Measurements from ENCODE around the gene TSEN54. TPM values are rescaled to one million over a fixed set of nuclear protein-coding genes. Genes with fewer than 3 reads are reported as not detected.

The TSEN54 gene
- total RNA-seq, 1 experiment from 2014 or later, result 74.5 TPM

DNA sequence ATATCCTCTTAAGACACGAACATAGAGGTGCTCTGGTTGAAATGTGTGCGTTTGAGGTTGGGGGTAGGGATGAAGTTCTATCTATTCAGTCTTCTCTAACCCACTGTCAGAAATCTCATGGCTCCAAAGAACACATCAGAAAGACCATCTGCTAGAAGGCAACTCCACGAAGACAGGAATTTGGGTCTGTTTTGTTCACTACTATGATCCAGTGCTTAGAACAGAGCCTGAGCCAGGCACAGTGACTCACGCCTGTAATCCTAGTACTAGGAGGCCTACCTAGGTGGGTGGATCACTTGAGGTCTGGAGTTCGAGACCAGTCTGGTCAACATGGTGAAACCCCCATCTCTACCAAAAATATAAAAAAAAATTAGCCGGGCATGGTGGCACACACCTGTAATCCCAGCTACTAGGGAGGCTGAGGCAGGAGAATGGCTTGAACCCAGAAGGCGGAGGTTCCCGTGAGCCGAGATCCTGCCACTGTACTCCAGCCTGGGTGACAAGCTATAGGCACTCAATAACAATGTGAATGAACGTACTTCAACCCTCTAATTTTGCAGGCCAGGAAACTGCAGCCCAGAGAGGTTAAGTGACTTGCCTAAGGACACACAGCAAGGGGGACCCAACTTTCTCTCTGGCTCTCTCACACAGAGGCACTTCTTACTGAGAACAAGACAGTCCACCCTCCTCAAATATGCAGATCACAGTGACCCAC lies 3.2 kb upstream of the TSEN54 start:
- no peak for DNase-seq
- H3K36me3 Mint-ChIP-seq (ENCODE audit: insufficient read depth, unreplicated experiment), result peaks cover 61% of the 10 kb centered on the region
- H3K9me3 Mint-ChIP-seq (ENCODE audit: unreplicated experiment), result no peaks in the 10 kb centered on the region
- BruUV-seq (replicated peaks), result TSS peak; percentile 28
- POLR2A ChIA-PET, result no interaction called here
- no peaks in the 10 kb centered on the region for H3K27me3 Mint-ChIP-seq (ENCODE audit: insufficient read depth, unreplicated experiment)
- no peaks in the 10 kb centered on the region for H3K9me3 ChIP-seq
- H3K4me1 ChIP-seq, result peaks cover 19% of the 10 kb centered on the region
- H3K4me3 Mint-ChIP-seq (ENCODE audit: unreplicated experiment), result peak overlapping the region; percentile 94
- TF ChIP-seq, protein P1, sequence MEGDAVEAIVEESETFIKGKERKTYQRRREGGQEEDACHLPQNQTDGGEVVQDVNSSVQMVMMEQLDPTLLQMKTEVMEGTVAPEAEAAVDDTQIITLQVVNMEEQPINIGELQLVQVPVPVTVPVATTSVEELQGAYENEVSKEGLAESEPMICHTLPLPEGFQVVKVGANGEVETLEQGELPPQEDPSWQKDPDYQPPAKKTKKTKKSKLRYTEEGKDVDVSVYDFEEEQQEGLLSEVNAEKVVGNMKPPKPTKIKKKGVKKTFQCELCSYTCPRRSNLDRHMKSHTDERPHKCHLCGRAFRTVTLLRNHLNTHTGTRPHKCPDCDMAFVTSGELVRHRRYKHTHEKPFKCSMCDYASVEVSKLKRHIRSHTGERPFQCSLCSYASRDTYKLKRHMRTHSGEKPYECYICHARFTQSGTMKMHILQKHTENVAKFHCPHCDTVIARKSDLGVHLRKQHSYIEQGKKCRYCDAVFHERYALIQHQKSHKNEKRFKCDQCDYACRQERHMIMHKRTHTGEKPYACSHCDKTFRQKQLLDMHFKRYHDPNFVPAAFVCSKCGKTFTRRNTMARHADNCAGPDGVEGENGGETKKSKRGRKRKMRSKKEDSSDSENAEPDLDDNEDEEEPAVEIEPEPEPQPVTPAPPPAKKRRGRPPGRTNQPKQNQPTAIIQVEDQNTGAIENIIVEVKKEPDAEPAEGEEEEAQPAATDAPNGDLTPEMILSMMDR (IDR thresholded peaks at IDR 0.05; ENCODE audit: insufficient read depth in 1 of 2, low read depth in 1 of 2, low read length in 1 of 2, severe bottlenecking in 1 of 2, unreplicated experiment in 1 of 2), result no peak
- peaks cover 17% of the 10 kb centered on the region for H3K4me1 Mint-ChIP-seq (ENCODE audit: low read depth, unreplicated experiment)
- intact Hi-C loops (cut with micrococcal nuclease; ENCODE audit: unreplicated experiment), result no loop called here
- no peak overlapping the region for H3K4me3 ChIP-seq (ENCODE audit: low read depth, low read length)
- no peak overlapping the region for H3K27ac Mint-ChIP-seq (ENCODE audit: unreplicated experiment)
- H3K27me3 ChIP-seq (replicated peaks; ENCODE audit: control insufficient read depth, insufficient read depth, low read length), result no peaks in the 10 kb centered on the region
- H3K36me3 ChIP-seq (ENCODE audit: control insufficient read depth, insufficient read depth, low read length), result peaks cover 3% of the 10 kb centered on the region; the same call in 1 of the 2 replicates
- CTCF ChIA-PET, result interaction anchor here (0.6 kb wide), 1 partner anchor 34 kb away, joined by 5 read pairs; no protein-coding TSS in a partner anchor

DNA sequence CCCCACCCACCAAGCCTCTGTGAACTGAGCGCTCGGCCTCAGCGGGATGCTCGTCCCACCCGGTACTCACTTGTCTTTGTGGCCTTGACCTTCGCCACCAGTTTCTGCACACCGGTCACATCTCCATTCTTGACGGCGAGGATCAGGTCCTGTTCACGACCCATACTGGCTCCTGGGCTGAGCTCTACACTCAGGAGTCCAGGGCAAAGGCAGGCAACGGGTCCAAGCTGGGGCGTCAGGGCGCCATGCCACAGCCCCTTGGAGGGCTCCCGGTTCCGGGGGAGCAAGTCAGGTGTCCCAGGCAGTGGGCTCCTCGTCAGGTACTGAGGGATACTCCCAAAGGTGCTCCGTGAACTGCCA lies 2.7 kb upstream of the TSEN54 start:
- ChIA-PET POLR2A (interaction anchor here (0.6 kb wide), 1 partner anchor 112 kb away, joined by 8 read pairs; no protein-coding TSS in a partner anchor), CTCF (interaction anchor here (0.6 kb wide), 1 partner anchor 34 kb away, joined by 5 read pairs; no protein-coding TSS in a partner anchor)
- no peak overlapping the region for H3K4me3 ChIP-seq (ENCODE audit: low read depth, low read length)

DNA sequence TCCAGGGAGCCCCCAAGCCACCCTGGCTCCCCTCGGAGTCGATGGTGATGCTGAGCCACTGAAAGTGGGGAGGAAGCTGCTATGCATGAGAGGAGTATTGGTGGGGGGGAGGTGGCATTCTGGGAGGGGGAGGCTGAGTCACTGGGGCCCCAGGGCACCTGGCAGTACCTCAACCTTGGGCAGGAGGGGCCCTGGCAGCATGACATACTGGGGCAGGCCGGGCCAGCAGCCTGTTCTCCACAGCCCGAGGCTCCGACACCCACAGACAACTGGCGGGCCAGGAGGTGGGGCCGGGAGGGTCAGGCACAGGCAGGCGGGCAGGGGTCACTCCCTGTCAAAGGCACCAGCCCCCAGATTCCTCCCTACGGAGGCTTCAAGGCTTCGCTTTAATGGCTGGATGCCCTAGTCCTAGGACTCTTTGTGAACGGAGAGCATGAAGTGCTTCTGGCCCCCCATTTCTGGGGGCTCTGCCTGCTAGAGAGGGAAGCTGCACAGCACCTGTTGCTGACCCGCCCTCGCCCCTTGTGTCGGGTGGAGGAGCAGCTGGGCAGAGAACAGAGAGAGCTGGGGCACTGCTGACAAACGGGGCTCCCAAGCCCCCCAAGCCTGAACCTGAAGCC lies 1.9 kb upstream of the TSEN54 start:
- peaks cover 12% of the 10 kb centered on the region for H3K4me1 Mint-ChIP-seq (ENCODE audit: low read depth, unreplicated experiment)
- no TSS peak for BruUV-seq (replicated peaks)
- Histone ChIP-seq H3K4me1 (peaks cover 15% of the 10 kb centered on the region; the same call in 1 of the 2 replicates), H3K27me3 (replicated peaks; ENCODE audit: control insufficient read depth, insufficient read depth, low read length) (no peaks in the 10 kb centered on the region), H3K9me3 (no peaks in the 10 kb centered on the region), H3K36me3 (ENCODE audit: control insufficient read depth, insufficient read depth, low read length) (peaks cover 3% of the 10 kb centered on the region; the same call in 1 of the 2 replicates), H3K4me3 (ENCODE audit: low read depth, low read length) (peak overlapping the region; percentile 93)
- intact Hi-C loops (cut with micrococcal nuclease; ENCODE audit: unreplicated experiment), result loop anchor here (2.0 kb wide), 1 partner anchor 74 kb away; no protein-coding TSS in a partner anchor
- TF ChIP-seq, protein P1 (IDR thresholded peaks at IDR 0.05; ENCODE audit: insufficient read depth in 1 of 2, low read depth in 1 of 2, low read length in 1 of 2, severe bottlenecking in 1 of 2, unreplicated experiment in 1 of 2), result no peak
- DNase-seq, result no peak
- CTCF ChIA-PET, result no interaction called here
- POLR2A ChIA-PET, result interaction anchor here (0.6 kb wide), 1 partner anchor 111 kb away, joined by 8 read pairs; no protein-coding TSS in a partner anchor
- peaks cover 66% of the 10 kb centered on the region for H3K36me3 Mint-ChIP-seq (ENCODE audit: insufficient read depth, unreplicated experiment)
- peak overlapping the region; percentile 94 for H3K4me3 Mint-ChIP-seq (ENCODE audit: unreplicated experiment)
- no peak overlapping the region for H3K27ac Mint-ChIP-seq (ENCODE audit: unreplicated experiment)
- no peaks in the 10 kb centered on the region for H3K27me3 Mint-ChIP-seq (ENCODE audit: insufficient read depth, unreplicated experiment)
- H3K9me3 Mint-ChIP-seq (ENCODE audit: unreplicated experiment), result no peaks in the 10 kb centered on the region

More for the DNA sequence above, 2.7 kb upstream of the TSEN54 start:
- intact Hi-C loops (cut with micrococcal nuclease; ENCODE audit: unreplicated experiment), result no loop called here
- Mint-ChIP-seq H3K36me3 (ENCODE audit: insufficient read depth, unreplicated experiment) (peaks cover 66% of the 10 kb centered on the region), H3K27me3 (ENCODE audit: insufficient read depth, unreplicated experiment) (no peaks in the 10 kb centered on the region), H3K27ac (ENCODE audit: unreplicated experiment) (no peak overlapping the region), H3K4me1 (ENCODE audit: low read depth, unreplicated experiment) (peaks cover 20% of the 10 kb centered on the region), H3K4me3 (ENCODE audit: unreplicated experiment) (peak overlapping the region; percentile 94), H3K9me3 (ENCODE audit: unreplicated experiment) (no peaks in the 10 kb centered on the region)
- no peak for DNase-seq
- no TSS peak for BruUV-seq (replicated peaks)
- TF ChIP-seq, protein P1 (IDR thresholded peaks at IDR 0.05; ENCODE audit: insufficient read depth in 1 of 2, low read depth in 1 of 2, low read length in 1 of 2, severe bottlenecking in 1 of 2, unreplicated experiment in 1 of 2), result no peak
- H3K9me3 ChIP-seq, result no peaks in the 10 kb centered on the region
- peaks cover 3% of the 10 kb centered on the region; the same call in 1 of the 2 replicates for H3K36me3 ChIP-seq (ENCODE audit: control insufficient read depth, insufficient read depth, low read length)
- no peaks in the 10 kb centered on the region for H3K27me3 ChIP-seq (replicated peaks; ENCODE audit: control insufficient read depth, insufficient read depth, low read length)
- peaks cover 15% of the 10 kb centered on the region for H3K4me1 ChIP-seq

Data from Caco-2 (cell line).